HPDE6-E6E7 (cell line): ENCODE measurements around the gene HSD17B10.
"Not testable (repeated sequence)": the region's sequence is repeated elsewhere in the genome, so short reads cannot be mapped to it uniquely, and the experiment has no call there.

Source experiments
- DNase-seq: peaks from one replicate; pipeline ENCODE4 v3.0.0; 2011; ENCODE audit warnings: missing footprints; ENCODE audit errors: extremely low spot score

Gene HSD17B10

GRCh38 chrX:53433651-53434639, at the start of gene HSD17B10:
HSD17B10 (minus strand) TSS chrX:53434370; CDS start chrX:53434345, 25 bp downstream.
- peak; percentile 69 for DNase-seq

GRCh38 chrX:53483416-53483815, 49.2 kb upstream of the HSD17B10 start:
- no peak for DNase-seq

GRCh38 chrX:53481816-53482465, 47.8 kb upstream of the HSD17B10 start:
- DNase-seq = peak; percentile 66

GRCh38 chrX:53481093-53481492, 46.9 kb upstream of the HSD17B10 start:
- no peak for DNase-seq

GRCh38 chrX:53479301-53479700, 45.1 kb upstream of the HSD17B10 start:
- DNase-seq = no peak

GRCh38 chrX:53476371-53476770, 42.2 kb upstream of the HSD17B10 start:
- DNase-seq = no peak

- DNase-seq = no peak
These were observed 40.5 kb upstream of the HSD17B10 start for GRCh38 chrX:53474707-53475106.

GRCh38 chrX:53471346-53471745, 37.2 kb upstream of the HSD17B10 start:
- no peak for DNase-seq

- DNase-seq = not testable (repeated sequence)
These were observed 34.5 kb upstream of the HSD17B10 start for GRCh38 chrX:53468659-53469058.

- no peak for DNase-seq
These were observed 23.9 kb upstream of the HSD17B10 start for GRCh38 chrX:53458082-53458481.

GRCh38 chrX:53456254-53456653, 22.1 kb upstream of the HSD17B10 start:
- DNase-seq = no peak

GRCh38 chrX:53452812-53453211, 18.6 kb upstream of the HSD17B10 start:
- DNase-seq = no peak

GRCh38 chrX:53449632-53450031, 15.5 kb upstream of the HSD17B10 start:
- DNase-seq = no peak

GRCh38 chrX:53447441-53447840, 13.3 kb upstream of the HSD17B10 start:
- no peak for DNase-seq

GRCh38 chrX:53445977-53446376, 11.8 kb upstream of the HSD17B10 start:
- no peak for DNase-seq

- no peak for DNase-seq
These were observed 8.1 kb upstream of the HSD17B10 start for GRCh38 chrX:53442322-53442631.

GRCh38 chrX:53441531-53442321, 7.6 kb upstream of the HSD17B10 start:
- DNase-seq = peak; percentile 73

GRCh38 chrX:53440621-53441517, 6.7 kb upstream of the HSD17B10 start:
- no peak for DNase-seq

GRCh38 chrX:53440101-53440500, 5.9 kb upstream of the HSD17B10 start:
- no peak for DNase-seq

GRCh38 chrX:53438832-53439230, 4.7 kb upstream of the HSD17B10 start:
- no peak for DNase-seq

- DNase-seq = no peak
These were observed 4.1 kb upstream of the HSD17B10 start for GRCh38 chrX:53438174-53438831.
